Activated T-cell treated with anti-CD3 and anti-CD28 coated beads, Interleukin-2, amount 50 U/mL, for 72 hours (primary cell): ENCODE data around the gene FERMT2. TPM values are rescaled to one million over a fixed set of nuclear protein-coding genes. Genes with fewer than 3 reads are reported as not detected.

Experiments
- ATAC-seq, 2 donors: fragments of 150-1000 bp; cut with Tn5 transposase; replicated peaks in 1 of 2; 2 replicates each; pipeline ENCODE4 v1.10.0; 2021; ENCODE audit warnings: moderate library complexity in 2 of 2, mild to moderate bottlenecking in 1 of 2
- DNase-seq, 2 donors: peaks; one replicate each; pipeline ENCODE4 v3.0.0; 2021 to 2022; ENCODE audit warnings: mixed read lengths in 1 of 2
- H3K27ac Mint-ChIP-seq: one replicate; pipeline ENCODE4 v1.8.0; 2022; ENCODE audit warnings: mild to moderate bottlenecking, moderate library complexity, mixed read lengths
- H3K27me3 Mint-ChIP-seq: one replicate; pipeline ENCODE4 v1.8.0; 2022; ENCODE audit warnings: low read depth, mixed read lengths
- H3K36me3 Mint-ChIP-seq, 2 donors: one replicate each; pipeline ENCODE4 v1.8.0; 2022; ENCODE audit warnings: mixed read lengths in 2 of 2, mild to moderate bottlenecking in 1 of 2; ENCODE audit not compliant: insufficient read depth in 2 of 2
- H3K4me1 Mint-ChIP-seq: one replicate; pipeline ENCODE4 v1.8.0; 2022; ENCODE audit warnings: low read depth, mixed read lengths
- H3K4me3 Mint-ChIP-seq, 2 donors: one replicate each; pipeline ENCODE4 v1.8.0; 2022; ENCODE audit warnings: mild to moderate bottlenecking in 2 of 2, mixed read lengths in 2 of 2, moderate library complexity in 2 of 2
- H3K9me3 Mint-ChIP-seq, 2 donors: one replicate each; pipeline ENCODE4 v1.8.0; 2022; ENCODE audit warnings: mixed read lengths in 2 of 2
- total RNA-seq, 2 donors: library from RNA; stranded (reverse); gene quantifications; one replicate each; pipeline ENCODE4 v1.2.3, GENCODE V29; 2022

FERMT2 gene
- total RNA-seq, 2 donors from 2014 or later: 12.1 to 18.8 TPM

- Mint-ChIP-seq H3K27me3 (peaks cover 27% of the 10 kb centered on the region), H3K4me3 (peak overlapping the region; percentile 55 to 85), H3K27ac (peak overlapping the region; percentile 75), H3K9me3 (no peaks in the 10 kb centered on the region), H3K36me3 (peaks cover 3 to 5% of the 10 kb centered on the region in 2 donors), H3K4me1 (peaks cover 25% of the 10 kb centered on the region)
- ATAC-seq (peak; percentile 61 to 65), DNase-seq (peak in 1 of 2 donors; percentile 9)
Measured at GRCh38 chr14:52954346-52955214, 3.7 kb upstream of the FERMT2 start.

- DNase-seq (peak; percentile 6 to 9), ATAC-seq (no peak)
- H3K36me3 Mint-ChIP-seq: peaks cover 3 to 5% of the 10 kb centered on the region in 2 donors
- H3K27me3 Mint-ChIP-seq: peaks cover 52% of the 10 kb centered on the region
- H3K27ac Mint-ChIP-seq: no peak overlapping the region
- H3K9me3 Mint-ChIP-seq: no peaks in the 10 kb centered on the region
- H3K4me3 Mint-ChIP-seq: peak overlapping the region; percentile 54 to 57
- H3K4me1 Mint-ChIP-seq: peaks cover 31% of the 10 kb centered on the region
Measured at GRCh38 chr14:52951681-52952554, 1.1 kb upstream of the FERMT2 start.

GRCh38 chr14:52950410-52950897 lies 396 bp downstream of the FERMT2 start:
- DNase-seq (peak; percentile 36 to 48), ATAC-seq (peak; percentile 49 to 59)
- peaks cover 31% of the 10 kb centered on the region for H3K4me1 Mint-ChIP-seq
- no peaks in the 10 kb centered on the region for H3K9me3 Mint-ChIP-seq
- H3K36me3 Mint-ChIP-seq: peaks cover 3 to 5% of the 10 kb centered on the region in 2 donors
- peak overlapping the region; percentile 89 to 91 for H3K4me3 Mint-ChIP-seq
- H3K27me3 Mint-ChIP-seq: peaks cover 57% of the 10 kb centered on the region
- no peak overlapping the region for H3K27ac Mint-ChIP-seq

- Mint-ChIP-seq H3K27ac (peak overlapping the region; percentile 43), H3K4me3 (peak overlapping the region; percentile 89 to 91), H3K27me3 (peaks cover 58% of the 10 kb centered on the region), H3K36me3 (peaks cover 3 to 5% of the 10 kb centered on the region in 2 donors), H3K4me1 (peaks cover 29% of the 10 kb centered on the region), H3K9me3 (no peaks in the 10 kb centered on the region)
- peak in 1 of 2 donors; percentile 8 for DNase-seq
- no peak for ATAC-seq
Measured at GRCh38 chr14:52949711-52950409, 990 bp downstream of the FERMT2 start.

GRCh38 chr14:52949249-52949648 lies 1.6 kb downstream of the FERMT2 start:
- ATAC-seq (no peak), DNase-seq (no peak)
- Mint-ChIP-seq H3K27me3 (peaks cover 58% of the 10 kb centered on the region), H3K9me3 (no peaks in the 10 kb centered on the region), H3K27ac (peak overlapping the region; percentile 43), H3K4me1 (peaks cover 23% of the 10 kb centered on the region), H3K4me3 (peak overlapping the region; percentile 89 to 91), H3K36me3 (peaks cover 3 to 5% of the 10 kb centered on the region in 2 donors)

GRCh38 chr14:52948836-52949235 lies 2.0 kb downstream of the FERMT2 start:
- H3K9me3 Mint-ChIP-seq: no peaks in the 10 kb centered on the region

GRCh38 chr14:52948039-52948438 lies 2.8 kb downstream of the FERMT2 start:
- H3K4me1 Mint-ChIP-seq: peaks cover 15% of the 10 kb centered on the region
- peaks cover 56% of the 10 kb centered on the region for H3K27me3 Mint-ChIP-seq
- ATAC-seq (no peak), DNase-seq (no peak)
- H3K9me3 Mint-ChIP-seq: no peaks in the 10 kb centered on the region
- H3K27ac Mint-ChIP-seq: no peak overlapping the region
- H3K36me3 Mint-ChIP-seq: peaks cover 3 to 5% of the 10 kb centered on the region in 2 donors
- H3K4me3 Mint-ChIP-seq: no peak overlapping the region

More at GRCh38 chr14:52948836-52949235, 2.0 kb downstream of the FERMT2 start:
- ATAC-seq (no peak), DNase-seq (no peak)
- H3K4me1 Mint-ChIP-seq: peaks cover 19% of the 10 kb centered on the region
- peaks cover 58% of the 10 kb centered on the region for H3K27me3 Mint-ChIP-seq
- no peak overlapping the region for H3K27ac Mint-ChIP-seq
- H3K36me3 Mint-ChIP-seq: peaks cover 3 to 5% of the 10 kb centered on the region in 2 donors
- H3K4me3 Mint-ChIP-seq: peak overlapping the region; percentile 89 to 91

GRCh38 chr14:52944254-52944653 lies 6.6 kb downstream of the FERMT2 start:
- Mint-ChIP-seq H3K4me3 (no peak overlapping the region), H3K4me1 (peaks cover 3% of the 10 kb centered on the region), H3K9me3 (no peaks in the 10 kb centered on the region), H3K27ac (no peak overlapping the region), H3K27me3 (peaks cover 28% of the 10 kb centered on the region), H3K36me3 (no peaks in the 10 kb centered on the region)
- DNase-seq (no peak), ATAC-seq (no peak)

GRCh38 chr14:52939427-52939826 lies 11.4 kb downstream of the FERMT2 start:
- Mint-ChIP-seq H3K4me1 (no peaks in the 10 kb centered on the region), H3K4me3 (no peak overlapping the region), H3K27ac (no peak overlapping the region), H3K9me3 (no peaks in the 10 kb centered on the region), H3K27me3 (peaks cover 13% of the 10 kb centered on the region), H3K36me3 (no peaks in the 10 kb centered on the region)
- no peak for ATAC-seq
- no peak for DNase-seq

- Mint-ChIP-seq H3K4me3 (no peak overlapping the region), H3K27me3 (peaks cover 13% of the 10 kb centered on the region), H3K4me1 (no peaks in the 10 kb centered on the region), H3K36me3 (no peaks in the 10 kb centered on the region), H3K9me3 (no peaks in the 10 kb centered on the region), H3K27ac (no peak overlapping the region)
- DNase-seq (no peak), ATAC-seq (no peak)
Measured at GRCh38 chr14:52937869-52938268, 13.0 kb downstream of the FERMT2 start.

- ATAC-seq (no peak), DNase-seq (no peak)
- Mint-ChIP-seq H3K4me3 (no peak overlapping the region), H3K36me3 (no peaks in the 10 kb centered on the region), H3K27ac (no peak overlapping the region), H3K4me1 (no peaks in the 10 kb centered on the region), H3K9me3 (no peaks in the 10 kb centered on the region), H3K27me3 (peaks cover 13% of the 10 kb centered on the region)
Measured at GRCh38 chr14:52937306-52937705, 13.5 kb downstream of the FERMT2 start.

- H3K27ac Mint-ChIP-seq: no peak overlapping the region
- peaks cover 13% of the 10 kb centered on the region for H3K27me3 Mint-ChIP-seq
- H3K4me1 Mint-ChIP-seq: no peaks in the 10 kb centered on the region
- no peaks in the 10 kb centered on the region for H3K9me3 Mint-ChIP-seq
- no peak for DNase-seq
- no peak overlapping the region for H3K4me3 Mint-ChIP-seq
- H3K36me3 Mint-ChIP-seq: no peaks in the 10 kb centered on the region
- no peak for ATAC-seq
Measured at GRCh38 chr14:52936437-52936836, 14.4 kb downstream of the FERMT2 start.
